GM19372 (cell line): ENCODE data around the gene BCKDHB.

ENCODE experiments used
- ATAC-seq: cut with Tn5 transposase; IDR thresholded peaks from one replicate; pipeline ENCODE4 v1.9.1; 2021; ENCODE audit warnings: mild to moderate bottlenecking, low read depth, moderate library complexity; ENCODE audit not compliant: unreplicated experiment

BCKDHB gene

GRCh38 chr6:80319196-80319595 lies 212.7 kb downstream of the BCKDHB start:
- ATAC-seq, result no peak

- no peak for ATAC-seq
These were observed 214.5 kb downstream of the BCKDHB start for GRCh38 chr6:80321011-80321410.

- ATAC-seq, result no peak
These were observed 219.3 kb downstream of the BCKDHB start for GRCh38 chr6:80325742-80326141.

- ATAC-seq, result no peak
These were observed 222.2 kb downstream of the BCKDHB start for GRCh38 chr6:80328652-80329051.

GRCh38 chr6:80329496-80329895 lies 223.0 kb downstream of the BCKDHB start:
- ATAC-seq, result no peak

- no peak for ATAC-seq
These were observed 224.5 kb downstream of the BCKDHB start for GRCh38 chr6:80330961-80331360.

GRCh38 chr6:80331522-80331921 lies 225.1 kb downstream of the BCKDHB start:
- ATAC-seq, result no peak

GRCh38 chr6:80331974-80332373 lies 225.5 kb downstream of the BCKDHB start:
- ATAC-seq, result no peak

GRCh38 chr6:80333342-80333741 lies 226.9 kb downstream of the BCKDHB start:
- no peak for ATAC-seq

- ATAC-seq, result no peak
These were observed 228.7 kb downstream of the BCKDHB start for GRCh38 chr6:80335121-80335531.

- ATAC-seq, result no peak
These were observed 230.4 kb downstream of the BCKDHB start for GRCh38 chr6:80336911-80337310.

- peak; percentile 94 for ATAC-seq
These were observed 231.8 kb downstream of the BCKDHB start for GRCh38 chr6:80338201-80338836.

GRCh38 chr6:80339421-80339820 lies 232.9 kb downstream of the BCKDHB start:
- ATAC-seq, result no peak

GRCh38 chr6:80340280-80340679 lies 233.8 kb downstream of the BCKDHB start:
- ATAC-seq, result no peak

- no peak for ATAC-seq
These were observed 234.2 kb downstream of the BCKDHB start for GRCh38 chr6:80340686-80341085.

- no peak for ATAC-seq
These were observed 234.9 kb downstream of the BCKDHB start for GRCh38 chr6:80341330-80341729.

- no peak for ATAC-seq
These were observed 237.0 kb downstream of the BCKDHB start for GRCh38 chr6:80343511-80343910.

- no peak for ATAC-seq
These were observed 240.6 kb downstream of the BCKDHB start for GRCh38 chr6:80347101-80347500.

GRCh38 chr6:80348263-80348662 lies 241.8 kb downstream of the BCKDHB start:
- no peak for ATAC-seq

GRCh38 chr6:80356000-80356399 lies 249.5 kb downstream of the BCKDHB start:
- no peak for ATAC-seq

- ATAC-seq, result no peak
These were observed 250.1 kb downstream of the BCKDHB start for GRCh38 chr6:80356545-80356944.

GRCh38 chr6:80357081-80357480 lies 250.6 kb downstream of the BCKDHB start:
- no peak for ATAC-seq

GRCh38 chr6:80357674-80358073 lies 251.2 kb downstream of the BCKDHB start:
- no peak for ATAC-seq
